Measurements from ENCODE around the gene PTPN1. TPM values are rescaled to one million over a fixed set of nuclear protein-coding genes. Genes with fewer than 3 reads are reported as not detected.

Gene PTPN1
- total and polyA plus RNA-seq, 3 donors from 2014 or later: 42.0 to 44.3 (median 44.0) TPM

- intact Hi-C loops (cut with DNase I; ENCODE audit: low total_unique reads): no loop called here
- H3K27me3 ChIP-seq: no peaks in the 10 kb centered on the region
- H3K36me3 ChIP-seq (ENCODE audit: low read depth, missing control alignments): no peaks in the 10 kb centered on the region
- no peak for TF ChIP-seq CTCF (IDR thresholded peaks at IDR 0.05)
- no peak for TF ChIP-seq POLR2A (IDR thresholded peaks at IDR 0.05)
- no peaks in the 10 kb centered on the region for H3K9me3 ChIP-seq
- H3K4me1 ChIP-seq: peaks cover 33% of the 10 kb centered on the region
- WGBS, 2 donors: 42 to 46% methylated on average over 5 of the region's 5 CpGs
- no peak for DNase-seq
- no peak overlapping the region for H3K4me3 ChIP-seq
- H3K27ac ChIP-seq: no peak overlapping the region
Measured at GRCh38 chr20:50543326-50543725, 33.1 kb downstream of the PTPN1 start.

- Histone ChIP-seq H3K36me3 (ENCODE audit: low read depth, missing control alignments) (no peaks in the 10 kb centered on the region), H3K4me1 (peaks cover 40% of the 10 kb centered on the region), H3K27me3 (no peaks in the 10 kb centered on the region), H3K27ac (no peak overlapping the region), H3K9me3 (no peaks in the 10 kb centered on the region), H3K4me3 (no peak overlapping the region)
- TF ChIP-seq CTCF (IDR thresholded peaks at IDR 0.05): no peak
- no peak for TF ChIP-seq POLR2A (IDR thresholded peaks at IDR 0.05)
- DNase-seq: no peak
- intact Hi-C loops (cut with DNase I; ENCODE audit: low total_unique reads): no loop called here
- WGBS, 2 donors: 85 to 87% methylated on average over 5 of the region's 5 CpGs
Measured at GRCh38 chr20:50545126-50545525, 34.9 kb downstream of the PTPN1 start.

- Histone ChIP-seq H3K27ac (no peak overlapping the region), H3K9me3 (no peaks in the 10 kb centered on the region), H3K4me1 (peaks cover 29% of the 10 kb centered on the region), H3K4me3 (no peak overlapping the region), H3K36me3 (ENCODE audit: low read depth, missing control alignments) (no peaks in the 10 kb centered on the region), H3K27me3 (no peaks in the 10 kb centered on the region)
- DNase-seq: no peak
- WGBS, 2 donors: 80 to 84% methylated on average over 5 of the region's 5 CpGs
- intact Hi-C loops (cut with DNase I; ENCODE audit: low total_unique reads): no loop called here
- TF ChIP-seq POLR2A (IDR thresholded peaks at IDR 0.05): no peak
- no peak for TF ChIP-seq CTCF (IDR thresholded peaks at IDR 0.05)
Measured at GRCh38 chr20:50546729-50547314, 36.6 kb downstream of the PTPN1 start.

- Histone ChIP-seq H3K36me3 (ENCODE audit: low read depth, missing control alignments) (no peaks in the 10 kb centered on the region), H3K4me3 (no peak overlapping the region), H3K4me1 (peaks cover 22% of the 10 kb centered on the region), H3K9me3 (no peaks in the 10 kb centered on the region), H3K27me3 (no peaks in the 10 kb centered on the region), H3K27ac (no peak overlapping the region)
- 87 to 90% methylated on average over 6 of the region's 6 CpGs for WGBS, 2 donors
- no peak for TF ChIP-seq POLR2A (IDR thresholded peaks at IDR 0.05)
- TF ChIP-seq CTCF (IDR thresholded peaks at IDR 0.05): no peak
- DNase-seq: no peak
- intact Hi-C loops (cut with DNase I; ENCODE audit: low total_unique reads): no loop called here
Measured at GRCh38 chr20:50547964-50548363, 37.8 kb downstream of the PTPN1 start.

- Histone ChIP-seq H3K36me3 (ENCODE audit: low read depth, missing control alignments) (no peaks in the 10 kb centered on the region), H3K27ac (no peak overlapping the region), H3K4me1 (peaks cover 18% of the 10 kb centered on the region), H3K27me3 (no peaks in the 10 kb centered on the region), H3K9me3 (no peaks in the 10 kb centered on the region), H3K4me3 (no peak overlapping the region)
- TF ChIP-seq CTCF (IDR thresholded peaks at IDR 0.05): no peak
- TF ChIP-seq POLR2A (IDR thresholded peaks at IDR 0.05): no peak
- WGBS, 2 donors: 84 to 93% methylated on average over 5 of the region's 5 CpGs
- no peak for DNase-seq
- intact Hi-C loops (cut with DNase I; ENCODE audit: low total_unique reads): no loop called here
Measured at GRCh38 chr20:50548396-50548795, 38.2 kb downstream of the PTPN1 start.
